ENCODE measurements around the gene NME3.
A peak's percentile ranks its signal among the peaks of the same experiment; 100 is the strongest.

The NME3 gene

DNA sequence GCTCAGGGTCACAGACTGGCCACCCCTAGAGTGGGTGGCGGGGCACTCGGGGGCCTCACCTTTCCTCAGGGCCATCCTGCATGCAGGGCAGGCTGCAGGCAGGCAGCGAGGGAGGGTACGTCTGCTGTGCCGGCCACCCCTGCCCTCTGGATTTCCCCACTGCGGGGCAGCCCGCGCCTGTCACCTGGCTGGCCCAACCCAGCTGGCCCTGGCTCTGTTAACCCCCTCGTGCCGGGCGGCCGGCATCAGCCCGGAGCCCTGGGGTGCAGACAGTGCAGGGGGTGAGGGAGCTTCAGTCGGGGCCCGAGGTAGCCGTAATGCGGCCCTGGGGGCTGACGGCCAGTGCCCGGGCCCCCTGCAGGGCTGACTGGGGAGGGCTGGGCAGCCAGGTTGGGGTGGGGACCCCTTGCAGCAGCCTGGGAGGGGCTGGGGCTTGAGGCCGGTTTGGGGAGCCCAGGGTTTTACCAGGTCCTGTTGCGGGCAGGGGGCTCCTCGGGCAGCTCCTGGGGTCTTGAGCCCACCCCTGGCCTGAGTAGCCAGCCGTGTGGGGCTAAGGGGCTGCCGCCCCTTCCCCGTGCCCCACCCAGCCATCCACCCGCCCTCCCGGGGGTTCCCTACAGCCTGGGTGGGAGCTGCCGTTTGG is 22.4 kb upstream of the NME3 start, which contains the start of gene IGFALS:
Gene IGFALS, minus strand, starts transcription at position 128 of the 643 bp plus-strand sequence. Its CDS starts 53 bp downstream, at position 75.
- no peak for DNase-seq

DNA sequence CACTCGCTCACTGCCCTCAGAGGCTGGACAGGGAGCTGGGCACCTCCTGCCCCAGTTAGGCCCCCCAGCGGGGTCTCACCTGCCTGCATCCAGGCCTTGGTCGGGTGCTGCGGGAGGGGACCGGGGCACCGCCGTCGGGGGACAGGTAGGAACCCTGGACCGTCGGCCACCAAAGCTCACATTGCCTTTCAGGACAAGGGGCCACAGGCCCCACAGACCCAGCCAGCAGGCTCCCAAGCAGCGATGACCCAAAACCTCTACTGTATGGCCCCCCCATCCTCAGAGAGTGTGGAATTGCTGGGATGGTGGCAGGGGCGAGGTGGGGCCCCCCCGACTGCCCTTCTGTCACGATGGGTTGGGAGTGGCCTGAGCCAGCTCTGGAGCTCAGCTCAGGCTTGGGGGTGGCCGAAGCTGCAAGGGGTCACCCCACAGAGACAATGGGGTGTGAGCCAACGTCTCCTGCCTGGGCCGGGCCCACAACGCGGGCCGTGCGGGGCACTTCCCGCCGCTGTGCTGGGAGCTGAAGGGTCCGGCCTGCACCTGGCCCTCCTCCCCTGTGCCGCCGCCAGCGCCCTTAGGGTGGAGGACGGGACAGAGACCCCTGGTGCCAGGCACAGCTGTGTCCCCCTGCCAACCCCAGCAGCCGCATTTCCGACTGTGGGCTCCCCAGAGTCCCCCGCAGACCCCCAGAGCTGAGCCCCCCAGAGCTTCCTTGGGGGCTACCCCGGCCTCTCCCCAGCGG is 21.7 kb upstream of the NME3 start:
- DNase-seq: no peak

DNA sequence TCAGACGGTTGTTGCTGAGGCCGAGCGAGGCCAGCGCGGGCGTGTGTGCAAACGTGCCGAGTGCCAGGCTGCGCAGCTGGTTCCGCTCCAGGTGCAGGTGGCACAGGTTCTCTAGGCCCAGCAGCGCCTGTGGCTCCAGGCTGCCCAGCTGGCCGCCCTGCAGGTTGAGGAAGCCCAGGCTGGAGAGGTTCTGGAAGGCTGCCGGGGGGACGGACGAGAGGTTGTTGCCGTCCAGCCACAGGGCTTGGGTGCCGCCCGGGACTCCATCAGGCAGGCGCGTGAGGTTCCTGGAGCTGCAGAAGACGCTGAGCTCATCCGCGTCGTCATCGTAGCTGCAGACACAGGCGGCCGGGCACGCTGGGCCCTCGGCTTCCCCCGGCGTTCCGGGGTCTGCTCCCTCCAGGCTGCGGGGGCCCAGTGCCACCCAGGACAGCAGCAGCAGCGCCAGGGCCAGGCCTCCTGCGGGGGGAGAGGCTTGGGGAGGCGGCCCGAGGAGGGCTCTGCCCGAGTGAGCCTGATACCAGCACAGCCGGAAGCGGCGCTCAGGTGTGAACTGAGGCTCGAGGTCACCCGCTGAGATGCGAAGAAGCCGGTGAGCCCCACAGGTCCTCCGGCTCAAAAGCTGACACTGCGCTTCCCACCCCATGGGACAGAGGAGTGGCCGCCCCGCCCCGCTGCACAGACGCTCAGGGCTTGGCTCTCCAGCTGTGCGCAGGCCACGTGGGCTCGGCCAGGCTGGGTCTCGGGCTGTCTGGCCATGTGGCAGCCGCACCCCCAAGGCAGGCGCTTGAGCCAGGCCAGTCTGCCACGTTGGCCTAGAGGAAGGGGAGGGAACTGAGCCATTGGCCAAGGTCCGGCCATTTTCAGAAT is 20.8 kb upstream of the NME3 start:
- DNase-seq: no peak

DNA sequence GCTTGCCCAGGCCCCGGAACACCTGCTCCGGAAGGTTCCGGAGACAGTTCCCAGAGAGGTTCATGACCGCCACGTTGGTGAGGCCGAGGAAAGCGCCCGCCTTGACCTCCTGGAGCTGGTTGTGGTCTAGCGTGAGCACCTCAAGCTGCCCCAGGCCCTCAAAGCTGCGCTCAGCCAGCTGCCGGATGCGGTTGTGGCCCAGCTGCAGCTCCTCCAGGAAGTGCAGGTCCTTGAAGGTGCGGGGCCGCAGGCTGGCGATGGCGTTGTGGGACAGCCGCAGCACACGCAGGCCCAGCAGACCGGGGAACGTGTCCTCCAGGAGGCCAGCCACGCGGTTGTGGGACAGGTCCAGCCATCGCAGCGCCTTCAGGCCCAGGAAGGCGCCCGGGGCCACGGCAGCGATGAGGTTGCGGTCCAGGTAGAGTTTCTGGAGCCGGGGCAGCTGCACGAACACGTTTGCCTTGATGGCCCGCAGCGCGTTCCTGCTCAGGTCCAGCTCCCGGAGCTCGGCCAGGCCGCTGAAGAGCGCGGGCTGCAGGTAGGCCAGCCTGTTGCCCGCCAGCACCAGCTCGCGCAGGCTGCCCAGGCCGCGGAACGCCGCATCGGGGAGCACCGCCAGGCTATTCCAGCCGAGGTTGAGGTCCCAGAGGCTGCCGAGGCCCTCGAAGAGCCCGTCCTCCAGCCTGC is 20.1 kb upstream of the NME3 start:
- no peak for DNase-seq

DNA sequence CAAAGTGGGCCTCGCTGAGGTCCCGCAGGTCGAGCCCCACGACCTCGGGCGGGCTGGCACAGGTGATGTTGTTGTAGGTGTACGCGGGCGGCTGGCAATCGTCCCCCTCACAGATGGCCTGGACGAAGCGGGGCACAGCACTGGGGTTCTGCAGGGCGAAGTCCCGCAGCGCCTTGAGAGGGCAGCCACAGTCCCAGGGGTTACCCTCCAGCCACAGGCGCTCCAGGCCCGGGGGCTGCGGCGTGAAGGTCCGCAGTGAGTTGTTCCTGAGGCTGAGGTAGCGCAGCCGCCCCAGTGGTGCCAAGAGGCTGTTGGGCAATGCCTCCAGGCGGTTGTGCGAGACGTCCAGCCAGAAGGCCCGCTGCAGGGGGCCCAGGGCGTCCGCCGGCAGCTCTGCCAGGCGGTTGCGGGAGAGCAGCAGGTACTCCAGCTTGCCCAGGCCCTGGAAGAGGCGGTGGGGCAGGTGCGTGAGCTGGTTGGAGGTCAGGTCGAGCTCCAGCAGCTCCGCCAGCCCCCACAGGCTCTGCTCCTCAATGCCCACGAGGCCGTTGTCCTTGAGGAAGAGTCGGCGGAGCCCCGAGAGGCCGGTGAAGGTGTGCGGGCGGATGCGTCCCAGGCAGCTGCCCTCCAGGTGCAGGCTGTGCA is 19.4 kb upstream of the NME3 start:
- DNase-seq: no peak

DNA sequence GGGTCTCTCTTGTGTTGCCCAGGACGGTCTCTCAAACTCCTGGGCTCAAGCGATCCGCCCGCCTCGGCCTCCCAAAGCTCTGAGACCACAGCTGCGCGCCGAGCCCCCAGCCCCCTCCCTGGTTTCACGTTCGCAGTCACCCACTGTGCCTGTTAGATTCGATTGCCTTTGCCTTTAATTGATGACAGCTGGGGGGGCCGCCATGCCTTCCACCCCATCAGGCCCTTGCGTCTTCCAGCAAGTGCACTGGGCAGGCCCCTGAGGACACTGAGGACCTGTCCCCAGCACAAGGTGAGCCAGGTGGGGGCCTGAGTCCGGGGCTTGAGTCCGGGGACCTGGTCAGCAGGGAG is 18.9 kb upstream of the NME3 start:
- DNase-seq: no peak

DNA sequence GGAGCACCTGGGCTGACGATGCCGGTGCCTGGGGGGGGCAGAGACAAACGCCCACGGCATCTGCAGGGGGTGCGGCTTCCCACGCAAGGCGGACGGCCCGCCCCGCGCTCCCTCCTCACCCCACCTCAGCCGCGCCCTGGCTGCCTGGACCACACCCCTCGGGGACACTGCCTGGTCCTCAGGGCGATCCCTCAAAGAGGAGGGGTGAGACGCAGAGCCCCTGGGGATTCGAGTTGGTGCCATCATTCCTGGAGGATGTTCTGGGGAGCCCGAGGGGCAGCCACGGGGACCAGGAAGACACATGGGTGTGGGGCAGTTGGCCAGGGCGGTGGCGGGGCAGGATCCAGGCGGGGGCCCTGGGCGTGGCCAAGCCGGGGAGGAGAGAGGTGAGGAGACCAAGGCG is 18.3 kb upstream of the NME3 start:
- no peak for DNase-seq

DNA sequence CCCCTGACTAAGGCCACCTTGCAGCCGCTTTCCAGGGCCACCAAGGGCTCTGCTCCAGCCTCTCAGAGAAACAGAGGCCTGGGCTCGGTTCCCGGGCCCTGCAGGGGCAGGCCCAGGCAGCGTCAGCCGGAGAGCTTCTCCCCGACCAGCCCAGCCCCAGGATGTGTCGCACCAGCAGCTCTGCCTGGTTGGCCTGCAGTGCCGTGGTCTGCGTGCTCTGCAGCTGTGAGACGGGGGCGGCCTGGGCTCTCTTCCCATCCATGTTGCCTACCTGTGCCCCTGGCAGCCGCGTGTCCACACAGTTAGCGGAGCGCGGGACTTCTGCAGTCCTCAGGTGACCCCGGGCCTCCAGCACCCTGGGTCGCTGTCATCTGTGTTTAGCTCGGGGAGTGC is 17.4 kb upstream of the NME3 start:
- no peak for DNase-seq

DNA sequence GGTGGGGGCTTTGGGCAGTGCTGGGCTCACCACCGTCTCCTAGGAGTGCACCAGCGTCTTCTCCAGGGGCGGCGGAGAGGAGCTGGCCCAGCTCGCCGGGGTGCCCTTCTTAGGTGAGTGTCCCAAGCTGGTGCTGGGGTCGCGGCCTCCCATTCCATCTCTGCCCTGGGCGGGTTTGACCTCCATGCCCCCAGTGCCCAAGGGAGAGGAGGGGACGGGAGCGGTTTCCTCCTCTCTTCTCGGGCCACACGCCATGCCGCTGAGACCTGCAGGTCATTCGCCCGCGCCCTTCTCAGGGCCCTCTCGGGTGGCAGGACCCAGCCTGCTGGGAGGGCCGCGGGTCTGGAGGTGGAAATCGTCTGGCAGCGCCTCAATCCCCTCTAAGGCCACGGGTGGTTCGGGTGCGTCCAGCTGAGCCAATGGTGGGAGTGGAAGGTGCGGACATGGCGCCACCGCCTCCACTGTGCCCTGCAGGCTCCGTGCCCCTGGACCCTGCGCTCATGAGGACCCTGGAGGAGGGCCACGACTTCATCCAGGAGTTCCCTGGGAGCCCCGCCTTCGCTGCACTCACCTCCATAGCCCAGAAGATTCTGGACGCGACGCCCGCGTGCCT is 16.9 kb upstream of the NME3 start:
- no peak for DNase-seq

DNA sequence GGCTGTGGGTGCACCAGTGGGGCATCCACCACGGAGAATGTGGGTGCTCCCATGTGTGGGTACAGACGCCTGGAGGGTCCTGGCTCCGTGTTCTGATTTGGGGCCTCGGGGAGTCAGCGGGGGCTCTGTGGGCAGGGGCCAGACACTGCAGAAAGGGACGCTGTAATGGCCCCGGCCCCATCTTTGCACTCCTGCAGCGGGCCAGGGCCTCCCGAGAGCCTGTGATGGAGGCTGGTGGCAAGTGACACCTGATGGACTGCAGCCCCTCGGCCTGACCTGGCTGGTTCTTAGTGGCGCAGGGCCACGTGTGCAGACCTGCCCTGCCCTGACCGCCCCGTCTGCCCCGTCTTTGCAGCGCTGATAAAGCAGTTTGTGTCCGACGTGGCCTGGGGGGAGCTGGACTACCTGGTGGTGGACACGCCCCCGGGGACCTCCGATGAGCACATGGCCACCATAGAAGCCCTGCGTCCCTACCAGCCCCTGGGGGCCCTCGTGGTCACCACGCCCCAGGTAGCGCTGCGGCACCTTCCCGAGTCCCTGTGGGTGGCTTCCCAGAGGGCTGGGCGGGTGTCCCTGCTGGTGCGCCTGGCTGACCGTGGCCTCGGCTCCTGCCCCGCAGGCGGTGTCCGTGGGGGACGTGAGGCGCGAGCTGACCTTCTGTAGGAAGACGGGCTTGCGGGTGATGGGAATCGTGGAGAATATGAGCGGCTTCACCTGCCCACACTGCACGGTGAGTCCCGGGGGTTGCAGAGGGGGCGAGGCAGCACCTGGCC is 16.2 kb upstream of the NME3 start:
- no peak for DNase-seq

DNA sequence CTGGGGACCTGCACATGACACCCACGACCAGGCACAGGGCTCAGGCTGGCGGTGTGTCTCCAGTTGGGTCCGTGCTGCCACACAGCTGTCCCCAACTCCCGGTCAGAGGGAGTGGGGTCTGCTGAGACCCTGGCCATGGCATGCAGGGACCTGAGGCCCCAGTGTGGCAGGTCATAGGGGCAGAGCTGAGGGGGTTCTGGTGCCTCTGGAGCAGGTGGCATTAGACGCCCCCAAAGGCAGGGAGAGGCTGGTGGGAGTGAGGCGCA is 15.6 kb upstream of the NME3 start:
- DNase-seq: no peak

DNA sequence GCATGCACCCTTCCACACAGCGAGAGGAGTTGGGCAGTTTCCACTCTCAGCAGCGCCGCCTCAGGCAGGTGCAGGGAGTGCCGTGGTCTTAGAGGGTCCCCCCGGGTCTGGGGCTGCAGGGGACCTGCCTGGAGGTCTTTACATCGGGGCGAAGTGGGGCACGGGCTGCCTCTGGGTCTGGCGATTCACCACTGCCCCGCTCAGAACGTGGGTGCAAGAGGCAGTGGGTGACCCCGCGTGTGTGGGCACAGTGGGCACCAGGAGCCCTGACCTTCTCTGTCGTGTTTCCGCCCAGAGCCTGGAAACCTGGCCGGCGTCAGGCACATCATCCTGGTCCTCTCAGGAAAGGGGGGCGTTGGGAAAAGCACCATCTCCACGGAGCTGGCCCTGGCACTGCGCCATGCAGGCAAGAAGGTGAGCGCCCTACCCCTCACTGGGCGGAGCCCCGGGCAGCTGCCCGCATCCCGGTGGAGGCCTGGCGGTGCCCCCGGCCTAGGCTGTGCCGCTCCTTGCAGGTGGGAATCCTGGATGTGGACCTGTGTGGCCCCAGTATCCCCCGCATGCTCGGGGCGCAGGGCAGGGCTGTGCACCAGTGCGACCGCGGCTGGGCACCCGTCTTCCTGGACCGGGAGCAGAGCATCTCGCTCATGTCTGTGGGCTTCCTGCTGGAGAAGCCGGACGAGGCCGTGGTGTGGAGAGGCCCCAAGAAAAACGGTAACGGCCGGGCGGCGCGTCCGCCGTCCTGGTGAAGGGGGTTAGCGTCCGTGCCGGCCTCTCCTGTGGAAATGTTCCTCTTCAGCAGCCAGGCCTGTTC is 15.1 kb upstream of the NME3 start:
- DNase-seq: no peak

DNA sequence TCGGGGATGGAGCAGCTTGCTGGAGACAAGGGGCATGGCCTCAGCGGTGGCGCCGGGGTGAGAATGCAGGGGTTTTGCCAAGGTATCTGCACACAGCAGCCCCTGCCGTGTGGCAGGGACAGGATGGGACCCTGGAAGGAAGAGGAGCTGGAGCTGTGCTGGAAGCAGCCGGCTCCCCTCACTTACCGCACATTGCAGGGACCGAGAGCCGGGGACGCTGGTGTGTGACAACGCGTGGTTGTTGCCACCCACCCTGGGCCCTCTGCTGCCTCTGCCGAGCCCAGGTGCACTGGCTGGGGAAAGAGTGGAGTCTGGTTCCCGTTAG is 14.5 kb upstream of the NME3 start:
- DNase-seq: no peak

DNA sequence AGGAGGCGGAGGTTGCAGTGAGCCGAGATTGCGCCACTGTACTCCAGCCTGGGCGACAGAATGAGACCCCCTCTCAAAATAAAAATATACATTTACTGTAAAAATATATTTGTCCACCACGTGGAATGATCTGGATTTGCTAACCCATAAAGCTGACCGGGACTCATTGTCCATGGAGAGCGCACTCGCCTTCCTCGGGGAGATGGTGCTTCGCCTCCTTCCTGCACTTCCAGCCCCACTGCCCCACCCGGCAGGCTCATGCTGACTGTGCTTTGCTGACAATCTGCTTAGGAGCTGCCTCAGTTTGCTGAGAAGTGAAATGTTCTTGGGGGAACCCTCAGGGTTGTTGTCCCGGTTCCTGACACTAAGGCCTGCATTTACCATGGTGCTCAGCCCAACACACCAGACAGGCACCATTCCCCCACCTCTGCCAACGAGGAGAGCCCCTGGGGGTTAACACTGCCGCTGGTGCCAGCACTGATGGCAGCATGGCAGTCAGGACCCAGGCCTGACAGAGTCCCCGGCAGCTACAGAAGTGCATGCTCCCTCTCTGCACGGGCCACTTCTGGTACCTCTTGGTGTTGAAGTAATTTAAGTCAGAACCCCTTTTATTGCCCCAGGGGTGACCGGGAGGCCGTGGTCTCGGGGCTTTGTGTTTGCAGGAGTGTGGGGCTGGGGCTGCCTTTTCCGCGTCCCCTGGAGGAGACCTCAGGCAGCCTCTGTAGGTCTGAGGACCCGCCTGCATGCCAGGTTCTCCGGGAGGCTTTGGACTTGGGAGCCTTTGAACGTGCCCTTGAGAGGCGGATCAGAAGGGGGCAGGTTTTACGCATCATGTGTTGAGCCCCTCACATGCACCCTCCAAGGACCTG is 13.9 kb upstream of the NME3 start:
- no peak for DNase-seq

DNA sequence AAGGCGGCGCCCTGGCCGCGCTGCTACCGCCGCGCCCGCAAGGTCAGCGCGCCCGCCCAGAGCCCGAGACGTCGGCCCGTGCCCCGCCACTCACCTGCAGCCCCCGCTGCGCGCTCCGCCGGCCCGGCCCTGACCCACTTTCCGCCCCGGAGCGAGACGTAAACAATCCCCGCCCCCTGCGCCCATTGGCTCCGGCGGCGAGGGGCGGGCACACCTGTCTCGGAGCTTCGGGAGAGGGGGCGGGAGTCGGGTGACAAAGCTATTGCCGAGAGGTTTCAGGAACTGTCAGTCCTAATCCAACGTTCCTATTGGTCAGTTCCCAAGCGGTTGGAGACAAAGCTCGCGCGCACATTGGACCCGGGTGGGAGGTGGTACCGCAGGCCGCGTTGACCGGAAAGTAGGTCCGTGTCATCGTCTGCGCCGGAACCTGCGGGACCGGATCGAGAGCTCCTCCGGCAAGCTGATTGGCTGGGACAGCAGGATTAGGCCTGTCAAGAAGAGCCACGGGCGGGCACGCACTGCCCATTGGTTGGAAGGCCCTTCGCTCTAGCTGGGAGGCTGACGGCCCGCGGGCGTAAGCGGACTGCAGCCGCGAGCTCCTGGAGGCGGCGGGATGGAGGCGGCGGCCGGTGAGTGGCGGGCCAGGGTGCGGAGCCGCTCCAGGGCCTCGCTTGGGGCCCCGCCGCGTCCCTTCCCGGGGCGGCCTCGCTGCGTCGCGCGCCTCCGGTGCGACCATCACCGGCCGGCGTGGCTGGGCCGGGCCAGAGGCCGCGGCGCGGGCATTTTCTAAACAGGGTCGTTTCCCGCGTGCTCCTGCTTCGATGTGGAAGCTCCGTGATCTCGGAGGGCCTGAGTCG is 11.3 kb upstream of the NME3 start, which contains the start of the genes NUBP2 and SPSB3:
Gene NUBP2, plus strand, starts transcription at position 553 of the 857 bp plus-strand sequence. Its CDS starts 61 bp downstream, at position 614.
Gene SPSB3, minus strand, starts transcription at position 164 of the 857 bp plus-strand sequence. CDS start 1,088 bp downstream, outside the sequence.
- peak; percentile 100 for DNase-seq

DNA sequence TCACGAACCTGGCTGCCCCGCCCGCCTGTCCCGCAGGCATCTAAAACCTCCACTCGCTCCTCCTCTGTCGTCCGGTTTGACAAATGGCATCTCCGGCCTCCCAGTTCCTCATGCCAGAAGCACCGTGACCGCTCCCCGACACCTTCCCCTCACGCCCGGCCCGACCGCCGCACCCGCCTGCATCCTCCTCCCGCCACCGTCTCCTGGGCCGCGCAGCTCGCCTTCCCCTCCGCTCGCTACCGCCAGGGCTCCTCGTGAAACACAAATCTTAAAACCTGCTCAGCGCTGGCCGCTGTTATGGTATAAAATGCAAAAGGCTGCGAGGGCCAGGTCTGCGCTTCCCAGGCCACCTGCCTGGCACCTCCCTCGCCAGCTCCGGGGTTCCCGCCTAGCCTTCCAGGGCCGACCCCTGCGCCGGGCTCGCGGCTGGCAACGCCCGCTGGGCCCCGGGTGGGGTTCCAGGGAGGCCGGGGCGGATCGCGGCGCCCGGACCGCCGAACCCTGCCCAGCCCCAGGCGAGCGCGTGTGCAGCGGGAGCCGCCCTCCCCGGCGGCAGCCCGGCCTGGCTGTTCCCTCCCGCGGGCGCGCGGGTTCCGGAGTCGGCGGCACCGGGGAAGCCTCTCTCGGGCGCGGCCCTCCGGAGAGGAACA is 10.5 kb upstream of the NME3 start:
- DNase-seq: peak; percentile 23

DNA sequence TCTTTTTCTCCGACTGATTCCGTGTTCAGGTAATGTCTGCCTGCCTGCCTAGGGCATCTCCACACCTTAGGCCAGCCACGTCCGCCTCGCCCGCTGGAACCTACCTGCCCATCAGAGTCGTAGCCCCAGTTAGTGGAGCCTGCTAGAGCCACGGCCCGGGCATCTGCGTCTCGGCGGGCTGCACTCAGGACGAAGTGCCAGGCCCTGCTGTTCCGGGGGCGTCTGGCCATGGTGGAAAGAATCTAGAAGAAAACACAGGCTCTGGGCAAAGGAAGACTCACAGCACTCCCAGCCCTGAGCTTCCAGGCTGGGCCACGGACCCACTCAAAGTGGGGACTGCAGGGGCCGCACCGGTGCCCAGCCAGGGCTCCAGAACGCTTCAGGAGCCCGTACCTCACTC is 9.9 kb upstream of the NME3 start:
- DNase-seq: no peak

DNA sequence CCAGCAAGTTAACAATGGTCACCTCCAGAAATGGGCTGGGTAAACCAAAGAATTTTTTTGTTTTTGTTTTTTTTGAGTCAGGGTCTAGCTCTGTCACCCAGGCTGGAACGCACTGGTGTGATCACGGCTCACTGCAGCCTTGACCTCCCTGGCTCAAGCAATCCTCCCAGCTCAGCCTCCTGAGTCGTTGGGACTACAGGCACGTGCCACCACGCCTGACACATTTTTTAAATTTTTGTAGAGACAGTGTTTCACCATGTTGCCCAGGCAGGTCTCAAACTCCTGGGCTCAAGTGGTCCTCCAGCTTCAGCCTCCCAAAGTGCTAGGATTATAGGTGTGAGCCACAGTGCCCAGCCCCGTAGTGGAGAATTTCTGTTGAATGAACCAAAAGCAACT is 9.3 kb upstream of the NME3 start:
- DNase-seq: no peak

All from HCEC 1CT (cell line).